Measurements from ENCODE around the gene FCRL2.

DNA sequence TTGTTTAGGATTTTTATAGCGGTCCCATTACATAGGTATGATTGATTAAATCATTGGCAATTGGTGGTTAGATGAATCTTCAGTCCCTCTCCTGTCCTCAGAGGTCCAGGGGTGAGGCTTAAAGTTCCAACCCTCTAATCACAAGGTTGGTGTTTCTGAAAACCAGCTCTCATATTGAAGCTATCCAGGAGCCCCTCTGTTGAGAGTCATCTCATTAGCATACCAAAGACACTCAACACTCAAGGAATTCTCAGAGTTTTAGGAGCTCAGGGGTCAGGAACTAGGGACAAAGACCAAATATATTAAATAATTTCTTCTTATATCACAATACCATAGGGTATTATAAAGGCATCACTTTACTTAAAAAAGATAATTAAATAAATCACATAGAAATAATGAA is 23.3 kb downstream of the FCRL2 start:
- TF ChIP-seq POLR2A (IDR thresholded peaks at IDR 0.05; ENCODE audit: low read length): no peak
- TF ChIP-seq GATA1 (IDR thresholded peaks at IDR 0.05; ENCODE audit: low read depth, low read length): no peak
